HG02981 (cell line): Measurements from ENCODE around the gene PYGB.

Source experiments
- ATAC-seq: cut with Tn5 transposase; IDR thresholded peaks from one replicate; pipeline ENCODE4 v1.9.1; 2021; ENCODE audit warnings: mild to moderate bottlenecking, moderate library complexity; ENCODE audit not compliant: unreplicated experiment

PYGB gene

GRCh38 chr20:25215521-25215920 is 32.4 kb upstream of the PYGB start:
- no peak for ATAC-seq

DNA sequence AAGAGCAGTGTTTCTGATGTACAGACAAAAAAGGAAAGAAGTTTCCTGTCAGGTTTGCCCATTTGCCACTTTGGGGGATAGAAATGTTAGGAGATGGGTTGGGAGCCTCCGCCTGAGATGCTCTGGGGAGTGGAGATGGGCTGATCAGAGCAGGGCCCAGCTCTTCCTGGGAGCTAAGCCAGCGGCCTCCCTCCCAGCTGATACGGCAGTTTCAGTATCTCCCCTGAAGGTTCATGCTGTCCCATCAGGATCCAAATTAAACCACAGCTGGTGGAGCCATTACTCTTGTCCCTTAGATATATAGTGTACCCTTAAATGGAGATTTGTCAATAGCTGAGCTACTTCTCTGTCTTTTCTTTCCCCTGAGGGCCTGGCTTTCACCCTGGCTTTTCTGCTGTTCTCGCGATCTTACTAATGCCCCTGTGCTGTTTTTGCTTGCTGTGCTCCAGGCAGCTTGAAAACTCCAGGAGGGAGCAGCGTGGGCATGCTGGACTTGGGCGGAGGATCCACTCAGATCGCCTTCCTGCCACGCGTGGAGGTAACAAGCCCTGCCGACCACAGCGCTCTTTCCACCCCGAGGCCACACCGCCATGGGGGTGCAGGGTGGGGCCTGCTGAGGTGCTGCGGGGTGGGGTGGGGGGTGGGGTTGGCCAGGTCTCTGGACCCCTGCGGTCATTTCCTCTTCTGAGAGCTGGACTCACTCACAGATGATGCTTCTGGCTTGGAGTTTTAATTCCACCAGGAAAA is 31.5 kb upstream of the PYGB start:
- no peak for ATAC-seq

- no peak for ATAC-seq
Observed at GRCh38 chr20:25217161-25218108, 30.4 kb upstream of the PYGB start.

- no peak for ATAC-seq
Observed at GRCh38 chr20:25218109-25218486, 29.8 kb upstream of the PYGB start.

DNA sequence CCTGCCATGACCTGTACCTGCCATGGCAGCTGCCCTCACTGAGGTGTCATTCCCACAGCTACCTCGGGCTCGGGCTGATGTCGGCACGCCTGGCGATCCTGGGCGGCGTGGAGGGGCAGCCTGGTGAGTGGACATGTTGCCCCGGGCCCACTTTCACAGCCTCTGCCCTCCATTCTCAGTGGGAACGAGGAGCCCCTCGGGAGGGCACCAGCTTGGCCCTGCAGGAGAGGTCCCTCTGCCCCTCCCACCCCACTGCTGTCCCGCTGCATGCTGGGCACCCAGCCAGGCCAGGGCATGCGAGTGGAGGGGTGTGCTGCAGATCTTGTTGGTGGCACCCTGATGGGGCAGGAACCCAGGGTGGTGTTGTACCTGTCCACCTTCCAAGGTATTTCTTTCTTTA is 29.4 kb upstream of the PYGB start:
- ATAC-seq: no peak

DNA sequence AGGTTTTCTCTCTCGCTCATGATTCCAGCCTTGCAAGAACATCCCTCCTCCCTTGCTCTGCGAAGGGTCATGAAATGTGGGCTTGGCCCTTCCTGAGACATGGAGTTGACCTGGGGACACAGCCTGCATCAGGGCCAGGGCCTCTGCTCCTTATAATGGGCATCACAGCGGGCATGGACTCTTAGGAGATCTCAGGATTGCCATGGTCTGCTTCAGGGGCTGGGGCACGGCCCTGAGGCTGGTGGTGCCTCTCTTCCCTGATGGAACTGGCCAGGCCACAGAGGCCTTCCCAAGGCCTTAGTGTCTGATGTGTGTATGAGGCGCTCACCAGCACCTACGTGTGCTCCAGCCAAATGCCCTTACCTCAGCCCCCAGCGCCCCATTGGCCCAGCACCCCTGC is 28.5 kb upstream of the PYGB start:
- no peak for ATAC-seq

DNA sequence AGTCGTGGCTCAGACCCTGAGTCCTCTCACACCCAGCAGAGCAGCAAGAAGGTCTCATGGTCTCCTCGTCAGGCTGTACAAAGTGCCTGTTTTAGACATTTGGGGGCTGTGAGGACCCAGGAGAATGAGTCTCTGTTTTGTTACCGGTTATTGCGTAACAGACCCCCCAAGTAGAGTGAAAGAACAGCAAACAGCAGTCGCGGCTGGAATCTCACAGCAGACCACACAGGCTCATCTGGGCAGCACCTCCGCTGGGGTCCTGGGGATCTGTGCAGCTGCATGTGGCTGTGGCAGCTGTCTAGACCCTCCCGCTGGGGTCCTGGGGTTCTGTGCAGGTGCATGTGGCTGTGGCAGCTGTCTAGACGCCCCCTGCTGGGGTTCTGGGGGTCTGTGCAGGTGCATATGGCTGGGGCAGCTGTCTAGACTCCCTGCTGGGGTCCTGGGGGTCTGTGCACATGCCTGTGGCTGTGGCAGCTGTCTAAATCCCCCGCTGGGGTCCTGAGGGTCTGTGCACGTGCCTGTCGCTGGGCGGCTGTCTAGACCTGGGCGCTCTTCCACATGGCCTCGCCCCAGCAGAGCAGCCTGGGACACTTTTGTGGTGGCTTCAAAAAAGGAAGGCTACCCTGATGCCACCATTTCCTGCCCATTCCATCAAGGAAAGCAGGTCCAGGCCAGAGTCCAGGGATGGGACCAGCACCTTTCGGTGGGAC is 27.7 kb upstream of the PYGB start:
- no peak for ATAC-seq

GRCh38 chr20:25220810-25221591 is 26.9 kb upstream of the PYGB start:
- ATAC-seq: no peak

DNA sequence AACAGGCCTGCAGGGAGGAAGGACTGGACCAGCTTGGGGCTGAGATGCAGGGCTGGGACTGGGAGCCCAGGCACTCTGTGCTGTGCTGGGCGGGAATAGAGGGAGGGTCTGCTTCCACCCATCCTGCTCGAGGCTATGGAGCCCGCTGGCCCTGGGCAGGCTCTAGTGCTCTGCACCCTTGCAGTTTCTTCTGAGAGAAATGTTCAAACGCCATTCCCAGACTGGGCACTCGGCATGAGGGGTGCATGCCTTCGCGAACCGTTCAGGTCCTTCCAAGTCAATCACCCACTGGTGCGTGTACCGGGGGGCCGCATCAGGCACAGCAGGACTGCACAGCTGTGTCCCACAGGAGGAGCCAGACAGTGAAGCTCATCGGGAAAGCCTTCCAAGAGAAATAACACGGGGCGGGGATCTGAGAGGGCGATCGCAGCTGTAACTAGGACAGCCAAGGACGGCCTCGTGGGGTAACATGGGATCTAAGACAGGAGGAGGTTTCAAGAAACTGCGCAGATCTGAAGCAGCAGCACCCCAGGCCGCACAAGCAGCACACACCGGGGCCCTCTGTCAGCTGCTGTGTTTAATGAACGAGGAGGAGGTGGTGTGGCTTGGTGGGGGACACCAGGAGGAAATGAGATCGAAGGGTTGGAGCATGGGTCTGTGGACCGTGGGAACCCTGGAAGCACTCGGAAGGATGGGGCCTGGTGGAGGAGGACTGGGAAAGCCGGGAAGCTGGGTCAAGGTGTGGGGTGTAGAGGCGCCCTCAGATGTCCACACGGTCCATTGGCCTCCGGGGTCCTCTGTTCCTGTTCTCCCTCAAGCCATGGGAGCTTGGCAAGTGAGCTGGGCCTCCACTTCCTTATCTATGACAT is 26.1 kb upstream of the PYGB start:
- ATAC-seq: no peak

DNA sequence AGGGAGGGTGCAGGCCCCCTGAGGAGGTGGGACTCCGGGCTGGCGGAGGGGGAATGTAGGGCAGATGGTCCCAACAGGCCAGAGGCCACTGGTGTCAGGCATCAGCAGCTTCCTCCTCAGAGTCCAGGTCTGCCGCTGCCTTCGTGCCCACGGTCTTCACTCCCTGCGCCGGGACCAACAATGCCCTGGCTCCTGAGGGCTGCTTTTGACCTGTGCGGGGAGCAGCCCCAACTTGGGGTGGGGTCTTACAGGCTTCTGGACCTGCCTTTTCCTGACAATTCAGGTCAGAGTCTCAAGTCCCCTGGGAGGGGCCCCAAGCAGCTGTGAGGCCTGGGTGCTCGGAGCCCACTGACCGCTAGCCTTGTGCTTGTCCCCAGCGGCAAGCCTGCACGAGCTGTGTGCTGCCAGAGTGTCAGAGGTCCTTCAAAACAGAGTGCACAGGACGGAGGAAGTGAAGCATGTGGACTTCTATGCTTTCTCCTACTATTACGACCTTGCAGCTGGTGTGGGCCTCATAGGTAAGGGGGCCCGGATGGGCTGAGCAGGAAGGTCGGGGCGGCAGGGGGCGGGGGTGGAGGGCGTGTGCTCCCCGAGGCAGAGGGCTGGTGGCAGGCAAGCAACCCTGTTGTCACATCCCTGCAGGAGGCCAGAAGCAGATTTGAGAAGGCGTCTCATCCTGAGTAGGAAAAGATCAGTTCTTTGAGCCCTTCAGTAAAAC is 25.3 kb upstream of the PYGB start:
- ATAC-seq: no peak

DNA sequence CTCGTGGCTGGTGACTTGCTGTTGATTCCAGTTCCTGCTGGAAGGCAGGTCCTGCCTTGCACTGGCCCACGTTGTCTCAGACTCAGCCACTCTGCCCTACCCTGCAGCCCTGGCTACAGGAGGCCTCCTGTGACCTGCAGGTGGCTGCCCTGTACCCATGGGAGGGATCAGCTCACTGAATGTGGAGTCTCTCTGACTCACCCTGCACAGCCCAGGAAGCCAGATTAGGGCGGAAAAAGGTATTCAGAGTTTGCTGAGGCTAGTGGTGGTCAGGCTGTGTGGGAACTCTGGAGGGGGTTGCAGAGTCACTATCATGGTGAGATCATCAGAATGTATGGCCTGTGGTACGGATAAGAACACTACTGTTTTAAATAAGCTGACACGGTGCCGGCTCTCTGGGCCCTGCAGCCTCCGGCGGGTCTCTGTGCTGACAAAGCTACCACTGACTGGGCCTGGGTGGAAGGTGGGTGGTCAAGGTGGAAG is 24.7 kb upstream of the PYGB start:
- no peak for ATAC-seq

DNA sequence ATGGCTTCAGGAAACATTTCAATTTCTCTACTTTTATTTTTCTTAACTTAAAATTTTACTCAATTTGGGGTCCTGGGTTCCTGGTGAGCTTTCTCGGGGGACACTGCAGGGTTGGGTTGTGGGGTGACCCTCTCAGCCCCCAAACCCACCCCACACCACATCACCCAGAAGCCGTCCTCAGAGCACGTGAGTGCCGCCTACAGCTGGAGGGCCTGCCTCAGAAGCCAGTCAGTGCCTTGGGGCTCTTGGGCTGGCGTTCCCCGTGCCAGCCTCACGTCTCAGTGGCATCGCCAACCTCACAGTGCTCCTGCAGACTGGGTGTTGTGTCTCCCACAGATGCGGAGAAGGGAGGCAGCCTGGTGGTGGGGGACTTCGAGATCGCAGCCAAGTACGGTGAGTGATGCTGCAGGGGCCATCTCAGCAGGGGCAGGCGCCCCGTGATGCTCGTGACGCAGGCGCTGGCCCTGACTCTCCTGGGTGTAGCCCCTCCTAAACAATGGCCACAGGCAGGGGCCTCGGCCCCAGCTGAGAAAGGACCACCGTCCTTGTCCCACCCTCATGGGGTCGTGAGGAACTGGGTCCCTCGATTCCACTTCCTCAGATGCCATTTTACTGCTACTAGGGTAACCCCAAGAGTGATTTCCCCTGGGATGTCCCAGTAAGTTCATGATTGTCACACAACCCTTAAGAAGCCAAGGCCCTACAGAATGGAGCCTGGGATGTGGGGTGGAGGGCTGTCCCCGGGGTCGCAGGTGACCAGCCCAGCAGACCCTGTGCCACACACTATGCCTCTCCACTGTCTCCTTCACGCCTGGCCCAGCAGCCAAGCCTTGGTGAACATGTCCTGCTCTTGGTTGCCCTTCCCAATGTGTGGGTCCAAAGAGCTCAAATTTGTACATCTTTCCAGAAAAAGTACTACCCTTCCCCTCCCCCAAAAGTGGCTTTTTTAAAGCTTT is 23.8 kb upstream of the PYGB start:
- no peak for ATAC-seq

- ATAC-seq: no peak
Observed at GRCh38 chr20:25224941-25225340, 22.9 kb upstream of the PYGB start.

DNA sequence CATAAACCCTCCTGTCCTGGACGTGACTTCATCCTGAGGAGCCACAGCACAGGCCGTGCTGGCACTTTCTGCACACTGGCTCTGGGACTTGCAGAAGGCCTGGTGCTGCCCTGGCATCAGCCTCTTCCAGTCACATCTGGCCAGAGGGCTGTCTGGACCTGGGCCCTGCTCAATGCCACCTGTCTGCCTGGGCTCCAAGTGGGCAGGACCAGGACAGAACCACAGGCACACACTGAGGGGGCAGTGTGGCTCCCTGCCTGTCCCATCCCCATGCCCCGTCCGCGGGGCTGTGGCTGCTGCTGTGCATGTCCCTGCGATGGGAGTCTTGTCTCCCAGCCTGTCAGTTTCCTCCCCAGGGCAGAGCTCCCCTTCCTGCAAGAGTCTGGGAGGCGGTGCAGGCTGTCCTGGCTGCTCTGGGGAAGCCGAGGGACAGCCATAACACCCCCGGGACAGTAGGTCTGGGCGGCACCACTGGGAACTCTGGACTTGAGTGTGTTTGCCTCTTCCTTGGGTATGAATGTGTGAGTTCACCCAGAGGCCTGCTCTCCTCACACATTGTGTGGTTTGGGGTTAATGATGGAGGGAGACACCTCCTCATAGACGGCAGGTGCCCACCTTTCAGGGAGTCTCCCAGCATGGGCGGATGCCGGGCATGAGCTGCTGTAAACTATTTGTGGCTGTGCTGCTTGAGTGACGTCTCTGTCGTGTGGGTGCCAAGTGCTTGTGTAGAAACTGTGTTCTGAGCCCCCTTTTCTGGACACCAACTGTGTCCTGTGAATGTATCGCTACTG is 22.0 kb upstream of the PYGB start:
- no peak for ATAC-seq

DNA sequence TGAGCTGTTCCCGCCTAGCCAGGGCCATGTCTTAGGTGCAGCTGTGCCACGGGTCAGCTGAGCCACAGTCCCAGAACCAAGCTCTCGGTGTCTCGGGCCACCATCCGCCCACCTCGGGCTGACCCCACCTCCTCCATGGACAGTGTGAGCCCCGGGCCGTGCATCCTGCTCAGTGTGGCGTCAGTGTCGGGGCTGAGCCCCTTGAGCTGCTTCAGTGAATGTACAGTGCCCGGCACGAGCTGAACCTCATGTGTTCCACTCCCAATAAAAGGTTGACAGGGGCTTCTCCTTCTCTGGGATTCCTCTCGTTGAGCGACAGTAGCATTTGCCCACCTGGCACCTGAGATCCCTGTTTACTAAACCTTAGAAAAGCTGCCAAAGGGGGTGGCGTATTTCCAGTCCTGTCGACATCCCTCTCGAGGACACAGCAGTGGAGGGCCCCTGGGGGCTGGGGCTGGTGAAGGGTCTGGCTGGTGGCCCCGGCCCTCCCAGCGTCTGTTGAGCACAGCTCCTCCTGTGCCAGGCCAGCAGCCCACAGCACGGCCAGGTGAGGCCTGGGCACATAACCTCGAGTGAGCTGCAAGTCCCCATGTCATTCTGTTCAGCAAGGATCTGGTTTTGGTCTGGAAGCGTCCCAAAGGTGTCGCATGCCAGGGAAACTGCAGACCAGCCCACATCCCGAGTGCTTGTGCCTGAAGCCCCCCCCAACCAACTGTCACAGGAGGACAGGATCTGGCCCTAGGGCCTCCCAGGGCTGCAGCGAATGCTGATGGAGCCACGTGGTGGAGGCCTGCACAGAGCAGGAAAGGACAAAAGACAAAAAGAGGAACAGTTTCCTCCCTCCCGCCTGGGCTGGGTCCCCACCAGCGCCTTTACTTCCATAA is 21.2 kb upstream of the PYGB start:
- ATAC-seq: no peak

DNA sequence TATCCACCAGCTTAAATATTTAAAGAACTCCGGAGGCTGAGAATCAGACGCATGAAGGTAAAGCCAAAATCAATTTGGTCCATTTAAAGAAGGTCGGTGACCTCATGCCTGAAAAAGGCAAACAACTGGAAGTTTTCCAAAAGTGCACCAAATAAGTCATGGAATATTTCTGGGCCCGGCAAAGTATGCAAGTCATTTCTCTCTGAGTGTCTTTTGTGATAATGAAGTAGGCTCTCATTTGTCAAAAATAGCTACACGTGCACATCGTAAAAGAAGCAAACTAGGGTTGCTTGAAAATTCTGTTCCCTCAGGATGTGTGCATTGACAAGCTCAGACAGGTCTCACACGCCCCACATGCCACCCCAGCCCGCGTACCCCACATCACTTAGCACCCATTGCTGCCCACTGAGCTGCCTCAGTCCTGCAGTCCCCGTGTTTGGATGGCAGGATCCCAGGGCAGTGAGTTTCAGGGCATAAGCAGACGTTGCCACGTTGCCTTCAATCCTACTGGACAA is 20.5 kb upstream of the PYGB start:
- ATAC-seq: no peak
